Activated B cell treated with CpG ODN at 0.5 μM for 24 hours (primary cell): ENCODE results near the gene NOC3L. TPM values are rescaled to one million over a fixed set of nuclear protein-coding genes. Genes with fewer than 3 reads are reported as not detected.

ENCODE experiments used
- ATAC-seq: fragments of 200-7000 bp; cut with Tn5 transposase; one replicate; pipeline ENCODE4 v1.10.0; 2021; ENCODE audit warnings: low read depth, mild to moderate bottlenecking, moderate library complexity
- CTCF ChIA-PET: fragments of 350-600 bp; sonication (Branson Sonifier 250); formaldehyde crosslinking; loops from one replicate; lab custom pipeline; 2021; ENCODE audit warnings: antibody characterized with exemption; lab: Charles Lee
- POLR2A ChIA-PET: fragments of 350-600 bp; sonication (Branson Sonifier 250); formaldehyde crosslinking; loops from one replicate; lab custom pipeline; 2021; ENCODE audit warnings: antibody characterized with exemption; lab: Charles Lee
- DNase-seq: peaks from one replicate; pipeline ENCODE4 v3.0.0; 2022
- H3K27ac Mint-ChIP-seq: one replicate; pipeline ENCODE4 v1.8.0; 2020; ENCODE audit warnings: mixed read lengths
- H3K27me3 Mint-ChIP-seq: one replicate; pipeline ENCODE4 v1.8.0; 2021; ENCODE audit warnings: mixed read lengths
- H3K36me3 Mint-ChIP-seq: one replicate; pipeline ENCODE4 v1.8.0; 2021; ENCODE audit warnings: low read depth, mixed read lengths
- H3K4me1 Mint-ChIP-seq: one replicate; pipeline ENCODE4 v1.8.0; 2021; ENCODE audit warnings: mixed read lengths
- H3K4me3 Mint-ChIP-seq: one replicate; pipeline ENCODE4 v1.8.0; 2020; ENCODE audit warnings: mild to moderate bottlenecking, mixed read lengths
- H3K9me3 Mint-ChIP-seq: one replicate; pipeline ENCODE4 v1.8.0; 2020; ENCODE audit warnings: mixed read lengths
- intact Hi-C: fragments of 100-400 bp; cut with micrococcal nuclease; formaldehyde crosslinking; loops from one replicate; pipeline ENCODE4 v1.15.1; 2024
- total RNA-seq: library from RNA; stranded (reverse); gene quantifications from 2 replicates; pipeline ENCODE4 v1.2.3, GENCODE V29; 2022
- TF ChIP-seq, protein P1 (sequence below): fragments of 200-600 bp; IDR thresholded peaks from one replicate; pipeline ENCODE4 v1.8.0; 2022; ENCODE audit warnings: antibody characterized with exemption, mild to moderate bottlenecking

The NOC3L gene
- total RNA-seq, 1 donor from 2014 or later, result 50.8 TPM

DNA sequence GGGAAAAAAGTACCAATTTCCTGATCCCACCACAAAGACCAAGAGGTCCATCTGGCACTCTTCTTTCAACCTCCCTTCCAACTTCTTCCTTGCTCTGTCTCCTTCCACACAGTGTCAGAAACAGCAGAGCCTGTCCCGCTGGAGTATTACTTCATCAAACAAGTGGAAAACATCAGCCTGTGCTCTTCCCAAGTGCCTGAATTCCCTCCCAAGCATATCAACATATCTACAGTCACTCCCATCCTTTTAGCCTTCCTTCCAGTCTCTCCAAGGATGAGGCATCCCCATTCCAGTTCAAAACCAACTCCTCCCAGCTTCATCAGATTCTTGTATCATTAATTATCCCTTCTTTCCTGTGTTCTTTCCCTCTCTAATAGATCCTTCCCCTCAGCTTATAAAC is 1.7 kb upstream of the NOC3L start:
- Mint-ChIP-seq H3K27ac (peak overlapping the region; percentile 59), H3K9me3 (no peaks in the 10 kb centered on the region), H3K36me3 (peaks cover 21% of the 10 kb centered on the region), H3K4me3 (no peak overlapping the region), H3K4me1 (peaks cover 32% of the 10 kb centered on the region), H3K27me3 (peaks cover 15% of the 10 kb centered on the region)
- ATAC-seq (no peak), DNase-seq (no peak)
- TF ChIP-seq, protein P1, sequence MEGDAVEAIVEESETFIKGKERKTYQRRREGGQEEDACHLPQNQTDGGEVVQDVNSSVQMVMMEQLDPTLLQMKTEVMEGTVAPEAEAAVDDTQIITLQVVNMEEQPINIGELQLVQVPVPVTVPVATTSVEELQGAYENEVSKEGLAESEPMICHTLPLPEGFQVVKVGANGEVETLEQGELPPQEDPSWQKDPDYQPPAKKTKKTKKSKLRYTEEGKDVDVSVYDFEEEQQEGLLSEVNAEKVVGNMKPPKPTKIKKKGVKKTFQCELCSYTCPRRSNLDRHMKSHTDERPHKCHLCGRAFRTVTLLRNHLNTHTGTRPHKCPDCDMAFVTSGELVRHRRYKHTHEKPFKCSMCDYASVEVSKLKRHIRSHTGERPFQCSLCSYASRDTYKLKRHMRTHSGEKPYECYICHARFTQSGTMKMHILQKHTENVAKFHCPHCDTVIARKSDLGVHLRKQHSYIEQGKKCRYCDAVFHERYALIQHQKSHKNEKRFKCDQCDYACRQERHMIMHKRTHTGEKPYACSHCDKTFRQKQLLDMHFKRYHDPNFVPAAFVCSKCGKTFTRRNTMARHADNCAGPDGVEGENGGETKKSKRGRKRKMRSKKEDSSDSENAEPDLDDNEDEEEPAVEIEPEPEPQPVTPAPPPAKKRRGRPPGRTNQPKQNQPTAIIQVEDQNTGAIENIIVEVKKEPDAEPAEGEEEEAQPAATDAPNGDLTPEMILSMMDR, result no peak
- intact Hi-C loops, result no loop called here
- CTCF ChIA-PET, result no interaction called here
- POLR2A ChIA-PET, result interaction anchor here (0.7 kb wide), 1 partner anchor 39 kb away, joined by 6 read pairs; no protein-coding TSS in a partner anchor

DNA sequence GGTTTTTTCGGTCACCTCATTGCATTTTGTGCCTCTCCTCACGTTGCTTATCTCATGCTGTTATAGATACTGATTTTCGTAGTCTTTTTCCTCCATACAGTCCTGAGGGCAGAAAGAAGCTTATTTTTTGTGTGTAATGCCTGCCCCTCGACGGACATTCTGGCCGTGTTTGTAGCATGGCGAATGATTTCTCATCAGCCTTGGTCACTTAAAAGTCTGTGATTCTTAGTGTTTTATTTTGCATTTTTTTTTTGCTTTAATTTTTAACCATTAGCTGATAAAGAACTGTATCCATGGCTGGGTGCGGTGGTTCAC is 469 bp upstream of the NOC3L start:
- H3K9me3 Mint-ChIP-seq, result no peaks in the 10 kb centered on the region
- H3K4me1 Mint-ChIP-seq, result peaks cover 40% of the 10 kb centered on the region
- H3K27me3 Mint-ChIP-seq, result peaks cover 12% of the 10 kb centered on the region
- ChIA-PET CTCF (interaction anchor here (0.6 to 2.5 kb wide), 6 partner anchors 12 to 85 kb away, joined by 3 to 8 read pairs (median 5); partner anchors contain the start of gene TBC1D12), POLR2A (interaction anchor here (1.1 to 2.9 kb wide), 5 partner anchors 18 to 183 kb away, joined by 3 to 52 read pairs (median 4); partner anchors contain the start of genes HELLS and TBC1D12)
- intact Hi-C loops, result loop anchor here (1.0 kb wide), 1 partner anchor 81 kb away; no protein-coding TSS in a partner anchor
- H3K27ac Mint-ChIP-seq, result peak overlapping the region; percentile 99
- DNase-seq (no peak), ATAC-seq (peak; percentile 2)
- H3K36me3 Mint-ChIP-seq, result peaks cover 34% of the 10 kb centered on the region
- peak overlapping the region; percentile 98 for H3K4me3 Mint-ChIP-seq
- TF ChIP-seq, protein P1, result no peak

GRCh38 chr10:94361171-94361794 is 1.5 kb downstream of the NOC3L start:
- no peak for DNase-seq
- TF ChIP-seq, protein P1, result no peak
- peaks cover 53% of the 10 kb centered on the region for H3K36me3 Mint-ChIP-seq
- intact Hi-C loops, result no loop called here
- H3K9me3 Mint-ChIP-seq, result no peaks in the 10 kb centered on the region
- ATAC-seq, result no peak
- peak overlapping the region; percentile 98 for H3K4me3 Mint-ChIP-seq
- peak overlapping the region; percentile 99 for H3K27ac Mint-ChIP-seq
- H3K27me3 Mint-ChIP-seq, result peaks cover 10% of the 10 kb centered on the region
- H3K4me1 Mint-ChIP-seq, result peaks cover 44% of the 10 kb centered on the region
- ChIA-PET CTCF (interaction anchor here (1.3 to 2.5 kb wide), 5 partner anchors 8 to 83 kb away, joined by 4 to 7 read pairs (median 5); partner anchors contain the start of gene TBC1D12), POLR2A (interaction anchor here (1.2 to 2.9 kb wide), 3 partner anchors 8 to 83 kb away, joined by 3 to 52 read pairs (median 4); partner anchors contain the start of gene TBC1D12)

DNA sequence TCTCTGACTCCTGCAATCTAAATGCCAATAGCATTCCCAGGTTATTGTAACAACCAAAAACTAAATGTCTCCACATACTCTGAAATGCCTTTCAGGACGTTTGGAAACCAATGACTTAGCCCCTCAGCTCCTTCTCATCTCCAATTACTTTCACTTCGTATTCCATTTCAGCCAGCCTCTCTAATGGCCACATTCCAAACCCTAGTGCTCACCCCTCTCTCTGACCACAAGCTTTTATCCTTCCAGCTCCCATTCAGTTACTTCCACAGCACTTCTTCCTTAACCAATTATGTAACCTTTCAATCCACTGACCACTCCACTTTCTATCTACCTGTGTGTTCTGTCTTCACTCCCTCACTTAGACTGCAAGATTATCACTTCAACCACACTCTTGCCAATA is 4.3 kb downstream of the NOC3L start:
- POLR2A ChIA-PET, result no interaction called here
- no peak for ATAC-seq
- Mint-ChIP-seq H3K27ac (no peak overlapping the region), H3K4me1 (peaks cover 41% of the 10 kb centered on the region), H3K9me3 (no peaks in the 10 kb centered on the region), H3K27me3 (no peaks in the 10 kb centered on the region), H3K4me3 (no peak overlapping the region), H3K36me3 (peaks cover 72% of the 10 kb centered on the region)
- intact Hi-C loops, result no loop called here
- DNase-seq, result no peak
- CTCF ChIA-PET, result no interaction called here
- TF ChIP-seq, protein P1, result no peak

DNA sequence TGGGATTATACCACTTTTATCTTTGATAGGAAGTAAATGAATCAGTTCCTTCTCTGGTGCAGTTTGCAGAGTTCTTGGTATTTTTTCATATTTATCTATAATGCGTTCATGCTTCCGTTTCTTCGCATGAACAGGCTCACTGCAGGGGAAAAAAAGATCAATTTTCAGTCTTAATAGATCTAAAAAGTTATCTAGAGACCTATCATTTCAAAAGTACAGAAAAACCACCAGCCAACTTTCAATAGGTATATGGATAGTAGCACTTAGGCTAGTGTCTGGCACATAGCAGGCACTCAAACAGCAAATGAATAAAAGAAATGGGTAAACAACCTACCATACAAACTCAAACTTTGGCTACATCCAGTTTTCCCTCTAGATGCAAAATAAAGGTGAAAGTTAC is 5.5 kb downstream of the NOC3L start:
- H3K36me3 Mint-ChIP-seq, result peaks cover 77% of the 10 kb centered on the region
- H3K4me3 Mint-ChIP-seq, result no peak overlapping the region
- TF ChIP-seq, protein P1, result no peak
- H3K9me3 Mint-ChIP-seq, result no peaks in the 10 kb centered on the region
- no peak overlapping the region for H3K27ac Mint-ChIP-seq
- no peak for DNase-seq
- ChIA-PET CTCF (interaction anchor here (1.1 kb wide), 1 partner anchor 37 kb away, joined by 4 read pairs; no protein-coding TSS in a partner anchor), POLR2A (no interaction called here)
- no peaks in the 10 kb centered on the region for H3K27me3 Mint-ChIP-seq
- intact Hi-C loops, result no loop called here
- peaks cover 32% of the 10 kb centered on the region for H3K4me1 Mint-ChIP-seq
- ATAC-seq, result no peak
